HEK293 (cell line): ENCODE results near the gene ASMTL.

Source experiments
- BCL6B ChIP-seq: fragments of 450-650 bp; formaldehyde crosslinking; IDR thresholded peaks from 2 replicates; pipeline ENCODE4 v1.5.1; 2017; ENCODE audit warnings: missing biosample characterization, missing genetic modification characterization
- PRDM2 ChIP-seq: fragments of 450-650 bp; formaldehyde crosslinking; IDR thresholded peaks from 2 replicates; pipeline ENCODE4 v1.5.1; 2016; ENCODE audit warnings: missing biosample characterization, missing genetic modification characterization, borderline replicate concordance
- TRIM28 ChIP-seq: IDR thresholded peaks from 2 replicates; pipeline ENCODE4 v1.6.1; 2011; ENCODE audit warnings: low read length, control low read depth, borderline replicate concordance
- ZBTB17 ChIP-seq: fragments of 450-650 bp; formaldehyde crosslinking; IDR thresholded peaks from 2 replicates; pipeline ENCODE4 v1.5.1; 2016; ENCODE audit warnings: missing biosample characterization, missing genetic modification characterization
- ZBTB21 ChIP-seq: fragments of 450-650 bp; formaldehyde crosslinking; IDR thresholded peaks from 2 replicates; pipeline ENCODE4 v1.5.1; 2017; ENCODE audit warnings: missing biosample characterization, missing genetic modification characterization
- ZNF184 ChIP-seq: fragments of 450-650 bp; IDR thresholded peaks from 2 replicates; pipeline ENCODE4 v1.5.1; 2018; ENCODE audit warnings: missing biosample characterization, mild to moderate bottlenecking, missing genetic modification characterization
- ZNF266 ChIP-seq: fragments of 450-650 bp; formaldehyde crosslinking; IDR thresholded peaks from 2 replicates; pipeline ENCODE4 v1.5.1; 2016; ENCODE audit warnings: missing biosample characterization, missing genetic modification characterization, low read depth
- ZNF302 ChIP-seq: fragments of 450-650 bp; formaldehyde crosslinking; IDR thresholded peaks from 2 replicates; pipeline ENCODE4 v1.5.1; 2016; ENCODE audit warnings: missing biosample characterization, missing genetic modification characterization, low read depth
- ZNF513 ChIP-seq: fragments of 450-650 bp; IDR thresholded peaks from 2 replicates; pipeline ENCODE4 v1.5.1; 2018; ENCODE audit warnings: missing biosample characterization, missing genetic modification characterization
- ZNF549 ChIP-seq: fragments of 450-650 bp; IDR thresholded peaks from 2 replicates; pipeline ENCODE4 v1.5.1; 2018; ENCODE audit warnings: missing biosample characterization, missing genetic modification characterization, mild to moderate bottlenecking, inconsistent platforms, moderate library complexity
- ZNF777 ChIP-seq: fragments of 450-650 bp; formaldehyde crosslinking; IDR thresholded peaks from 2 replicates; pipeline ENCODE4 v1.5.1; 2017; ENCODE audit warnings: missing biosample characterization, missing genetic modification characterization, borderline replicate concordance
- TF ChIP-seq, protein P1 (sequence below): fragments of 450-650 bp; formaldehyde crosslinking; IDR thresholded peaks from 2 replicates; pipeline ENCODE4 v1.5.1; 2016; ENCODE audit warnings: missing biosample characterization, missing genetic modification characterization
- TF ChIP-seq, protein P2 (sequence below): fragments of 450-650 bp; formaldehyde crosslinking; IDR thresholded peaks from 2 replicates; pipeline ENCODE4 v1.5.1; 2016; ENCODE audit warnings: missing biosample characterization, missing genetic modification characterization
- TF ChIP-seq, protein P3 (sequence below): fragments of 450-650 bp; formaldehyde crosslinking; IDR thresholded peaks from 2 replicates; pipeline ENCODE4 v1.5.1; 2016; ENCODE audit warnings: missing biosample characterization, missing genetic modification characterization

GRCh38 chrX:1397001-1397400 lies 55.7 kb downstream of the ASMTL start:
- TF ChIP-seq, protein P1, sequence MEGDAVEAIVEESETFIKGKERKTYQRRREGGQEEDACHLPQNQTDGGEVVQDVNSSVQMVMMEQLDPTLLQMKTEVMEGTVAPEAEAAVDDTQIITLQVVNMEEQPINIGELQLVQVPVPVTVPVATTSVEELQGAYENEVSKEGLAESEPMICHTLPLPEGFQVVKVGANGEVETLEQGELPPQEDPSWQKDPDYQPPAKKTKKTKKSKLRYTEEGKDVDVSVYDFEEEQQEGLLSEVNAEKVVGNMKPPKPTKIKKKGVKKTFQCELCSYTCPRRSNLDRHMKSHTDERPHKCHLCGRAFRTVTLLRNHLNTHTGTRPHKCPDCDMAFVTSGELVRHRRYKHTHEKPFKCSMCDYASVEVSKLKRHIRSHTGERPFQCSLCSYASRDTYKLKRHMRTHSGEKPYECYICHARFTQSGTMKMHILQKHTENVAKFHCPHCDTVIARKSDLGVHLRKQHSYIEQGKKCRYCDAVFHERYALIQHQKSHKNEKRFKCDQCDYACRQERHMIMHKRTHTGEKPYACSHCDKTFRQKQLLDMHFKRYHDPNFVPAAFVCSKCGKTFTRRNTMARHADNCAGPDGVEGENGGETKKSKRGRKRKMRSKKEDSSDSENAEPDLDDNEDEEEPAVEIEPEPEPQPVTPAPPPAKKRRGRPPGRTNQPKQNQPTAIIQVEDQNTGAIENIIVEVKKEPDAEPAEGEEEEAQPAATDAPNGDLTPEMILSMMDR (tag by site-specific recombination), result no peak
- TF ChIP-seq ZNF513 (tag by site-specific recombination) (no peak), ZNF302 (no peak), BCL6B (tag by site-specific recombination) (no peak), ZNF777 (tag by site-specific recombination) (no peak), PRDM2 (tag by site-specific recombination) (no peak), ZNF184 (no peak), TRIM28 (no peak), ZNF549 (tag by site-specific recombination) (no peak), ZNF266 (no peak), ZBTB21 (tag by site-specific recombination) (no peak), ZBTB17 (no peak)
- TF ChIP-seq, protein P2, sequence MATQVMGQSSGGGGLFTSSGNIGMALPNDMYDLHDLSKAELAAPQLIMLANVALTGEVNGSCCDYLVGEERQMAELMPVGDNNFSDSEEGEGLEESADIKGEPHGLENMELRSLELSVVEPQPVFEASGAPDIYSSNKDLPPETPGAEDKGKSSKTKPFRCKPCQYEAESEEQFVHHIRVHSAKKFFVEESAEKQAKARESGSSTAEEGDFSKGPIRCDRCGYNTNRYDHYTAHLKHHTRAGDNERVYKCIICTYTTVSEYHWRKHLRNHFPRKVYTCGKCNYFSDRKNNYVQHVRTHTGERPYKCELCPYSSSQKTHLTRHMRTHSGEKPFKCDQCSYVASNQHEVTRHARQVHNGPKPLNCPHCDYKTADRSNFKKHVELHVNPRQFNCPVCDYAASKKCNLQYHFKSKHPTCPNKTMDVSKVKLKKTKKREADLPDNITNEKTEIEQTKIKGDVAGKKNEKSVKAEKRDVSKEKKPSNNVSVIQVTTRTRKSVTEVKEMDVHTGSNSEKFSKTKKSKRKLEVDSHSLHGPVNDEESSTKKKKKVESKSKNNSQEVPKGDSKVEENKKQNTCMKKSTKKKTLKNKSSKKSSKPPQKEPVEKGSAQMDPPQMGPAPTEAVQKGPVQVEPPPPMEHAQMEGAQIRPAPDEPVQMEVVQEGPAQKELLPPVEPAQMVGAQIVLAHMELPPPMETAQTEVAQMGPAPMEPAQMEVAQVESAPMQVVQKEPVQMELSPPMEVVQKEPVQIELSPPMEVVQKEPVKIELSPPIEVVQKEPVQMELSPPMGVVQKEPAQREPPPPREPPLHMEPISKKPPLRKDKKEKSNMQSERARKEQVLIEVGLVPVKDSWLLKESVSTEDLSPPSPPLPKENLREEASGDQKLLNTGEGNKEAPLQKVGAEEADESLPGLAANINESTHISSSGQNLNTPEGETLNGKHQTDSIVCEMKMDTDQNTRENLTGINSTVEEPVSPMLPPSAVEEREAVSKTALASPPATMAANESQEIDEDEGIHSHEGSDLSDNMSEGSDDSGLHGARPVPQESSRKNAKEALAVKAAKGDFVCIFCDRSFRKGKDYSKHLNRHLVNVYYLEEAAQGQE (tag by site-specific recombination), result no peak
- TF ChIP-seq, protein P3, sequence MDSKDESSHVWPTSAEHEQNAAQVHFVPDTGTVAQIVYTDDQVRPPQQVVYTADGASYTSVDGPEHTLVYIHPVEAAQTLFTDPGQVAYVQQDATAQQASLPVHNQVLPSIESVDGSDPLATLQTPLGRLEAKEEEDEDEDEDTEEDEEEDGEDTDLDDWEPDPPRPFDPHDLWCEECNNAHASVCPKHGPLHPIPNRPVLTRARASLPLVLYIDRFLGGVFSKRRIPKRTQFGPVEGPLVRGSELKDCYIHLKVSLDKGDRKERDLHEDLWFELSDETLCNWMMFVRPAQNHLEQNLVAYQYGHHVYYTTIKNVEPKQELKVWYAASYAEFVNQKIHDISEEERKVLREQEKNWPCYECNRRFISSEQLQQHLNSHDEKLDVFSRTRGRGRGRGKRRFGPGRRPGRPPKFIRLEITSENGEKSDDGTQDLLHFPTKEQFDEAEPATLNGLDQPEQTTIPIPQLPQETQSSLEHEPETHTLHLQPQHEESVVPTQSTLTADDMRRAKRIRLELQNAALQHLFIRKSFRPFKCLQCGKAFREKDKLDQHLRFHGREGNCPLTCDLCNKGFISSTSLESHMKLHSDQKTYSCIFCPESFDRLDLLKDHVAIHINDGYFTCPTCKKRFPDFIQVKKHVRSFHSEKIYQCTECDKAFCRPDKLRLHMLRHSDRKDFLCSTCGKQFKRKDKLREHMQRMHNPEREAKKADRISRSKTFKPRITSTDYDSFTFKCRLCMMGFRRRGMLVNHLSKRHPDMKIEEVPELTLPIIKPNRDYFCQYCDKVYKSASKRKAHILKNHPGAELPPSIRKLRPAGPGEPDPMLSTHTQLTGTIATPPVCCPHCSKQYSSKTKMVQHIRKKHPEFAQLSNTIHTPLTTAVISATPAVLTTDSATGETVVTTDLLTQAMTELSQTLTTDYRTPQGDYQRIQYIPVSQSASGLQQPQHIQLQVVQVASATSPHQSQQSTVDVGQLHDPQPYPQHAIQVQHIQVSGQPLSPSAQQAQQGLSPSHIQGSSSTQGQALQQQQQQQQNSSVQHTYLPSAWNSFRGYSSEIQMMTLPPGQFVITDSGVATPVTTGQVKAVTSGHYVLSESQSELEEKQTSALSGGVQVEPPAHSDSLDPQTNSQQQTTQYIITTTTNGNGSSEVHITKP (tag by site-specific recombination), result no peak
